Activated CD4-positive, CD25-positive, alpha-beta regulatory T cell (primary cell): Measurements from ENCODE around the gene ORAI2.
"Not testable (repeated sequence)": the region's sequence is repeated elsewhere in the genome, so short reads cannot be mapped to it uniquely, and the experiment has no call there.

Experiments
- DNase-seq, 4 experiments: peaks; one replicate each; lab custom pipeline; 2025; lab: John Stamatoyannopoulos, UW

The ORAI2 gene

DNA sequence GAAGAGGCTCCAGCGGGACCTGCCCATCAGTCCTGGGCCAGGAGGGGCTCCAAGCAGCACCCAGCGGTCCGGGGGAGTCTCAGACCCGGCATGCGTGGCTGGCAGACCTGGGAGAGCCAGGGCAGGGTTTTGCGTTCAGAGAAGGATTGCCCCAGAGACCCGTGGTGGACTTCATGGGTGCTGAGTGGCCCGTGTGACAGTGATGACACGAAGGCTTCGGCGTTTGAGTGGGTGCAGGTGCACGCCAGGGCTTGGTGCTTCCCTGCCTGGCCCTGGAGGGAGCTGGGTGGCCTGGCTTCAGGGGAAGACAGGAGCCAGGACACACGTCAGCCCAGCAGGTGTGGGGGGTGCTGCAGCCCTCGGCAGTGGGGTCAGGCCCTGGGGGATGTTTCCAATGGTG lies 13.9 kb downstream of the ORAI2 start:
- DNase-seq, result no peak

DNA sequence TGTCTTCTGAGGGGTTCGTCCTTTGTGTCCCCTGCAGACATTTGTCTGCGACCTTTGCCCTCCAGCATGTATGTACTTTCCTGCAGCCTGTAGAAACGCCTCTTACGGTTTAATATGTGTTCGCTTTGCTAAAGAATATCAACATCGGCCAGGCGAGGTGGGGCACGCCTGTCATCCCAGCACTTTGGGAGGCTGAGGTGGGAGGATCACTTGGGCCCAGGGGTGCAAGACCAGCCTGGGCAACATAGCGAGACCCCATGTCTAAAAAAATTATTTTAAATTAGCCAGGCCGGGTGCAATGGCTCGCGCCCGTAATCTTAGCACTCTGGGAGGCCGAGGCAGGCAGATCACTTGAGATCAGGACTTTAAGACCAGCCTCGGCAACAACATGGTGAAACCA lies 15.8 kb downstream of the ORAI2 start:
- DNase-seq, result no peak

DNA sequence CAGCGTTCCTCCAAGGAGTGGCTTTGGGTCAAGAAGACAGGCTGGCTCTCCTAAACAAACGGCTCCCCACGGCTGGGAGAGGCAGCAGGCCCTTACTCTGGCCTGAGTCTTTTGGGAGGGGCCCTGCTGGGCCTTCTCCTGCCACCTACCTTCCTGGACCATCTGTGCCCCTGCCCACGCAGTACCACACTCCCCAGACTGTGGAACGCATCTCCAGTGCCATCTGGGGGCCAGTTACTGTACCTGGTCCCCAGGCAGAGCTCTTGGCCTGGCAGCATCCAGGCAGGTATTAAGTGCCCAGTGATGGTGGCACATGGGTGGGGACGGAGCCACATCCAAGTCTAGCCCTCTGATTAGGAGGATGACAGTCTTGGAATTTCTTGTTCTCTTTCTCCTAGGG lies 16.9 kb downstream of the ORAI2 start:
- peak in 1 of 4 experiments; percentile 25 for DNase-seq

DNA sequence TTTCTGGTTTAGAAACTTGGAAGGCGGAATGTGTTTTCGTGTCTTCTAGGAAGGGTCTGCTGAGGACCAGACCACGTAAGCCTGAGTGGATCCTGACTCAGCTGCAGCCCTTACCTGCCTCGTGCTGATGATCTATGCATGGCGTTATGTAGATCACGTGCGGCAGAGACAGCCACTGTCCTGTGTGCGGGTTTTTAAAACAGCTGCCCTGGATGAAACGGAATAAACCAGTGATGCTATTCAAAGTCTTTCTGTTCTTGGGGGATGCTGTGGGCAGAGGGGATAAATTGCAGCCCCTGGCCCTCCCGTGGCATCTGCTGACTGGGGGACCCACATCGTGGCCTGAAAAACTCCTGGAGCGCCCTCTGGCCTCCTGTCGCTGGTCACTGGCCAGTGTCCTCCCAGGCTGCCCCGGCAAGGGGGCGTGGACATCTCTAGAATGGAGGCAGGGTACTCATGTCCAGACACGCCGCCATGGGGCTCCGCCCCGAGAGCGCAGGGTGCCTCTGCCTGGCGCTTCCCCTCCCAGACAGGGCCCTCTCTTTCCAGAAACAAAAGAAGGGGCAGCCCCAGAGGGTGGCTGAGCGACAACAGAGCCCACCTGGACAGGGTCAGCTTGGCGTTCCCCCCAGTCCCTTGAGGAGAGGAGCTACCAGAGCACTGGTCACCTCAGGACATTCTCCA lies 18.1 kb downstream of the ORAI2 start:
- no peak for DNase-seq

DNA sequence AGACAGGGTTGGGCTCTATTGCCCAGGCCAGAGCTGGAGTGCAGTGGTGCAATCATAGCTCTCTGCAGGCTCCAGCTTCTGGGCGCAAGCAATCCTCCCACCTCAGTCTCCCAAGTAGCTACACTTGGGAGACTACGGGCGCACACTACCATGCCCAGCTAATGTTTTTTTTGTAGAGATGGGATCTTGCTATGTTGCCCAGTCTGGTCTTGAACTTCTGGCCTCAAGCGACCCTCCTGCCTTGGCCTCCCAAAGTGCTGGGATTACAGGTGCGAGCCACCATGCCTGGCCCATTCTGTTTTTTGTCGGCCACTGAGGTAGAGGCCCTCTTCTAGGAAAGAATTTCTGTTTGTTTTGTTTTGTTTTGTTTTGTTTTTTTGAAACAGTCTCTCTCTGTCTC lies 19.1 kb downstream of the ORAI2 start:
- DNase-seq, result no peak

DNA sequence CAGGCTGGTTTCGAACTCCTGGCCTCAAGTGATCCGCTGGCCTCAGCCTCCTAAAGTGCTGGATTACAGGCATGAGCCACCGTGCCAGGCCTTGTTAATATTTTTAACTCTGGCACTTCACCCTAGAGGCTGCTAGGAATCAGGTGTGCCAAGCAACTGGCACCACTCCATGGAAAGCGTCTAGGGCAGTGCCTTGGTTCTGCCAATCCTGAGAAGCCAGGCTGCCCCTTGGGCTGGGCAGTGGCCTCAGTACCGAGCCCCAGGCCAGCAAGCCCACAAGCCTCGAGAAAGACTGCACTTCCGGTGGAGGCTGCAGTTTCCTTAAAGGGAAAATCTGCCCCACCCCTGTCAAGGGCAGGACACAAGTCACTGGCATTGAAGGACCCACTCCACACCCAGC lies 19.9 kb downstream of the ORAI2 start:
- DNase-seq, result no peak

DNA sequence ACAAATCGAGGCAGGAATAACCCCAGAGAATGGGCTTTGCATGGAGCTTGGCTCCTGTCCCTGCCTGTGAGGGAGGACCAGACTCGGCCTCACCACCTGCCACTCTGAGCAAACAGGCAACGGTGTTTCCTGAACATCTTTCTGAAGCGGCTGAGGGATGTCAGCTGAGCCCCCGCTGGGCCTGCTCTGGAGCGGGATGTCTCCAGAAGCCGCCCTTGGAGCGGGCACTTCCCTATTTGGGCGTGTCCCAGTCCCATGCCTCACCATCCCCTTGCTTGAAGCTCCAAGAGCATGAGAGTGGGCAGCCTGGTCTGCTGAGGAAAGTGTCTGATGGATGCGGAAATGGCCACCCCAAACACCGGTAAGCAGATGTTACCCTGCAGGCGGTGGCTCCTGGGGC lies 21.1 kb downstream of the ORAI2 start:
- no peak for DNase-seq

DNA sequence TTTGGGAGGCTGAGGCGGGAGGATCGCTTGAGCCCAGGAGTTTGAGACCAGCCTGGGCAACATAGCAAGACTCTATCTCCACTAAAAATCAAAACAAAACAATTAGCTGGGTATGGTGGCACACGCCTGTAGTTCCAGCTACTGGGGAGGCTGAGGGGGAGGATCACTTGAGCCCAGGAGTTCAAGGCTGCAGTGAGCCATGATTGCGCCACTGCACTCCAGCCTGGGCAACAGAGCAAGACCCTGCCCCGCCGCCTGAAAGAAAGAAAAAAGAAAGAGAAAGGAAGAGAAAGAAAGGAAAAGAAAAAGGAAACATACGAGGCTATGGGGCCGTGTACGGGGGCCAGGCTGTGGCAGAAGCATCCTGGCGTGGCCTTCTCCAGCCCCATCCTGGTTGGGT lies 21.6 kb downstream of the ORAI2 start:
- DNase-seq, result not testable (repeated sequence)

DNA sequence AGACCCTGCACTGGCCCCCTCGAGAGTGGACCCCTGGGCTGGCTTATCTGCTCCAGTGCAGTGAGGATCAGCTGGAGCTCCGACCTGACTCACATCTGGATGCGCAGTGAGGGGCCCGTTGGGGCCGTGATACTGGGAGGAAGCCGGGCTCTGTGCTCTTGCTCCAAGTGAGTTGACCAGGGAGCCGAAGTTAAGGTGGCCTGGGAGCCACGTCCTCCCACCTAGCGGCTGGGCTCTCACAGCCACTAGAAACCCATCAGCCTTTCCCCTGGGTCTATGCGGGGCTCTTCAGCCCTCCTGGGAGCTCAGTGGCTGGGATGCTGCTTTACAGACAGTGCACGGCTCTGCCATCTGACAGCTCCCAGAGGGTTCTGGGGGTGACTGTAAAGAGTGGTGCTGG lies 22.2 kb downstream of the ORAI2 start:
- DNase-seq, result no peak

DNA sequence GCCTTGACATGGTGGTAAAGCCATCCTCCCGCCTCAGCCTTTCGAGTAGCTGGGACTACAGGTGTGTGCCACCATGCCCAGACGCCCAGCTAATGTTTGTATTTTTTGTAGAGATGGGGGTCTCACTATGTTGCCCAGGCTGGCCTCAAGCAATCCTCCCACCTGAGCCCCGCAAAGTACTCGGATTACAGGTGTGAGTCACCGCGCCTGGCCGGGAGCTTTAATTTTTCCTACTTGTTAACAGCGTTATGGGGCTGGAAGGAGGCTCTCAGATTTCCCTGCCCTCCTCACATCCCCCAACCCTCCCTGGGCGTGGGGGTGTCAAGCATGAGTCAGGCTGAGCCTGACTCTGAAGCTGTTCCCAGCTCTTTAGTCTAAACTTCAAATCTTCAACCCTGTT lies 23.0 kb downstream of the ORAI2 start:
- no peak for DNase-seq

DNA sequence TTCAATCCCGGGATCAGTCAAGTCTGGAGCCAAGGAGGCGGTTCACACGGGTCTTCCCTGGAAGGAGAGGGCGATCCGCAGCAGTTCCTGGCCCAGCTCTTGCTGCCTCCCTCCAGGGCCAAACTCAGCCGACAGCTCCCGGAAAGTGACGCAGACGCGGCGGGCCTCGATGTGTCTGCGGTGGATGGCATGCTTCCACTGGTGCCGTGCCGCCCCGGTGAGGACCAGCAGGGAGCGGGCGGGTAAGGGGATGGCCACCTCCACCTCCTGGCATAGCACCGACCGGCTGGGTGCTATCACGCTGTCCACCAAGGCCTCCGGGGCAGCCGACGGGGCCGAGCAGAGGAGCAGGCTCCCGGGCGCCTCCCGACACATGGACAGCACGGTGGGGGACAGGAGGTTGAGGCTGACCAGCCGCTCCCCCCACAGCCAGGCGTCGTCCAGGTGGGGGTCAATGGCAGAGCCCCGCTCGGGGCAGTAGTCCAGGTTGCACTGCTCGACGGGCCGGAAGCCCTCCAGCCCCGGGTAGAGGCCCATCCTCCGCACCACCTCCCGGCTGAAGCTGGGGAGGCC lies 24.1 kb downstream of the ORAI2 start:
- no peak for DNase-seq

DNA sequence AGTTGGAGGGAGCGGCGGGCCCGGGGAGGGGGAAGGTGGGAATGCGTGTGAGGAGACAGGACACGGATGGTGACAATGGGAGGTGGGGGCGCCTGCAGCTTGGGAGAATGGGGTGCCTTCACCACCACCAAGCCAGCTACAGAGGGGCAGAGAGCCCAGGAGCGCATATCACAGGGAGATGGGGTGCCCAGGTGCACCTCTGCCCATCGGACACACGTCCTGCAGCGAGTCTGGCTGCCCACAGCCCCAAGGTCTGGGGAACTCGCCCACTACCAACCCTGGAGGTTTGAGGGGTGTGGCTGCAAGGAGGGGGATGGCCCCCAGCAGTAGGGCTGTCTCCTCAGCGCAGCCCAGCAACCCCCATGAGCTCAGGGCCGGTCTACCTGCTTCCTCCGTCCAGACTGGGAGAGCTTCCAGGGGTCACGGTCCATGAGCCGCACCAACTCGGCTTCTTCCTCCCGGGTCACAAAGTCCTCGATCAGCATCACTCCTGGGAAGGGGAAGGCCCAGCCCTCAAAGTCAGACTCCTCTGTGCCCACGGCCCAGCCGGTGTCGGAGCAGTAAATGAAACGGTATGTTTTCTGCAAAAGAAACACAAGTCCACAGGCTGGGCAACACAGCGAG lies 26.0 kb downstream of the ORAI2 start:
- no peak for DNase-seq

DNA sequence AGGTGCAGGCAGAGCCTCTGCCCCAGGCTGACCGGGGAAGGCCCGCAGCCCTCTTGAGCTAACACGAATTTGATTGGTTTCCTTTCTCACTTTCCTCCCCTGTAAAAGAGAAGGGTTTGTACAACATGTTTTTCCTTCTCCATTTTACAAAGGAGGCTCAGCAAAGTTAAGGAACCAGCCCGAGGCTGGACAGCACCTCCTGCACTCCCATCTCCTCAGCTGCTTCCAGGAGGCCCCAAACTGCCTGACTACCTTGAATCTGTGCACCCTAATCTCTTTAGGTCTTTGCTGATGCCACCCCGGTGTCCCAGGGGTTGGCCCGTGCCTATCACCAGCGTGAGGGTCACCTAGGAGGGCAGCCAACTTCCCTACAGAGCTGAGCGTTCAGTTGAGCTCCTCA lies 27.1 kb downstream of the ORAI2 start:
- DNase-seq, result no peak

DNA sequence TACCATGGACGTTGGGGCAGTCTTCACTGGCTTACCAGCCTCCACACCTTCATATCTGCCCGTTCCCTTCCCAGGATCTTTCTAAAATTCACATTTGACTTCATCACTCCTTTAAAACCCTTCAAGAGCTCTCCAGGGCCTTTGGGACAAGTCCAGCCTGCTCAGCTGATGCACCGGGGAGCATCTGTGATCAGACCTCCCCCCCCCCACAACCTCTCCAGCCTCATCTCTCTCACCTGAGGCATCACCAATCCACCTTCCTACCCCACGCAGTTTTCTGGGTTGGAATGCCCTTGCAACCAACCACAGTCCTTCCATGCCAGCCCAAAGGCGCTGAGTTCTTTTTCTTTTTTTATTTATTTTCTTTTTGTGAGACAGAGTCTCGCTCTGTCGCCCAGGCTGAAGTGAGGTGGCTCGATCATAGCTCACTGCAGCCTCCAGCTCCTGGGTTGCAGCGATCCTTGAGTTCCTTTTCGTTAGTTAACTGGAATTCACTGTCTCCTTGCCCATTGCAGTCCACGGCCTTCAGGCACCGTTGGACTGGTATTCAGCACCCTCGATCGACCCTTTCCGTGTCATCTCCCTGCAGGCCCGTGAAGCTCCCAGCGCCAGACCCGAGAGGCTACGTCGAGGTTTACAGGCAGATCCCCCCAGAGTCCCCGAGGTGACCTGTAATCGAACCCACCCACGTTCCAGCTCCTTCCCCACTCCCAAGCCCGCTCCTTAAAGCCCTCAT lies 30.6 kb downstream of the ORAI2 start:
- no peak for DNase-seq

DNA sequence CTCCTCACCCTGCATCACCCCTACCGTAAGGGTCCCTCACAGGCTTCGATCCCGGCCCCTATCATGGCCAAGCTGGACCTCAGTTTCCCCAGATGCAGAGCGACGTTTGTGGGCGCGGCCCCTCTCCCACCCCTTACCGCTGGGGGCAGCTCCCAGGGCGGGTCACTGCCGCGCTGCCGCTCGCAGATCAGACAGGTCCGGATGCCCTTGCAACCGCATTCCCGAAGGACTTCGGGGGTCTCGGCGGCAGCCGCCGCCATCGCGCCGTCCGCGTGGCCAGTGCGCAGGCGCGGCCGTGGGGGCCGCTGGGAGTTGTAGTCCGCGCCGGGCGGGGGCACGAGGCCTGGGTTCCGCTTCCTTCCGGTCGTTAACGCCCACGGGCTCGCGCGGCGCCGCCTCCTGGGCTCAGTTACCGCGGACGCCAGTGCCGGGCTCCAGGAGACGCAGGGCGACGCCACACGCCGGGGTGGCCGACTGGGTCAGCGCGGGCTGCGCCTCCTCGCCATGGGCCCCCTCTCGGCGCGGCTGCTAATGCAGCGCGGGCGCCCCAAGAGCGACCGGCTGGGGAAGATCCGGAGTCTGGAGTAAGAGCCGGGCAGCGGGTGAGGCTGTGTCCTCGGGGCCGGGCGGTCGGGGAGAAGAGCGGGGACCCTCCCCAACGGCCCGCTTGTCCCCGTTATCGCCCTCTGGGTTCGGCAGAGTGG lies 31.4 kb downstream of the ORAI2 start, which contains the start of the genes ALKBH4 and LRWD1:
Gene ALKBH4, minus strand, starts transcription at position 287 of the 704 bp plus-strand sequence. Its CDS starts 27 bp downstream, at position 260.
Gene LRWD1, plus strand, starts transcription at position 408 of the 704 bp plus-strand sequence. Its CDS starts 97 bp downstream, at position 505.
- peak; percentile 89 to 95 (median 91) for DNase-seq

DNA sequence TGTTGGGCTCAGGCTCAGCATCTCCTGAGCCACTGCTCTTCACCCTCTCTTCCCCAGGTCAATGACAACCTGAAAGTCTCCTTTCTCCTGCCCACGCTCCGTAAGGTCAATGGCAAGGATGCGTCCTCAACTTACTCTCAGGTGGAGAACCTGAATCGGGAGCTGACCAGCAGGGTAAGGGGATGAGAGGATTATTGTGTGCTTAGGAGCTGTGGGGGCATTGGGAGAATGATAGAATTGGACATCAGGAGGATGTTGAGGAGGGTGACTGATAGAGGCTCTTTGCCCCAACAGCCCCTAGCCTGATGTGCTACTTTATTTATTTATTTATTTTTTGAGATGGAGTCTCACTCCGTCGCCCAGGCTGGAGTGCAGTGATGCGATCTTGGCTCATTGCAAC lies 32.7 kb downstream of the ORAI2 start:
- DNase-seq, result no peak

DNA sequence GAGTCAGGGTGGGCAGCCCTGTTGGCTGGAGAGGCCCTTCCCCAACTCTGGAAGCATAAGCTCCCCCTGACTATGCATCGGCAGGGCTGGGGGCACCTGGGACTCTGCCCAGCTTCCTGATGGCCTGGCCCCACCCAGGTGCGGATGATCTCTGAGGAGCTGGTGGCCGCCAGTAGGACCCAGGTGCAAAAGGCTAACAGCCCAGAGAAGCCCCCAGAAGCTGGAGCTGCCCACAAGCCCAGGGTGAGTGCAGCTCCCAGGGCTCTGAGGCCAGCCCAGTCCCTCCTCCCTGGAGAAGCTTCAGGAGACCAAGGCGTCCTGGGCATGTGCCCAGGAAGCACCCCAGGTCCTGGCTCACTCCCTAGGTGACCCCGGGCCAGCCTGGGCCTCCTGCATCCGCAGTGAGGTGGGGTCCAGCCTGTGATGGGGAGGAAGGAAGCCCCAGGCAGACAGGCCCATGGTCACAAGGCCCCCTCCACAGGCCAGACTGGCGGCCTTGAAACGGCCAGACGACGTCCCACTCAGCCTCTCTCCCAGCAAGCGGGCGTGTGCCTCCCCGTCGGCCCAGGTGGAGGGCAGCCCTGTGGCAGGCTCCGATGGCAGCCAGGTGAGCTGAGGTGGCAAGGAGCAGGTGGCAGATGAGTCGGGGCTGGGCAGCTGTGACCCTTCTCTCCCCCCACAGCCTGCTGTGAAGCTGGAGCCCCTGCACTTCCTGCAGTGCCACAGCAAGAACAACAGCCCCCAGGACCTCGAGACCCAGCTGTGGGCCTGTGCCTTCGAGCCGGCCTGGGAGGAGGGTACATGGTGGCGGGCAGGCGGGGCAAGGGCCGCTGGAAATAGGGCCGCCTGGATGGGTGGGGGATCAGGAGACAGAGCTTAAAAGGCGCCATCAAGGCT lies 34.5 kb downstream of the ORAI2 start:
- DNase-seq, result no peak

DNA sequence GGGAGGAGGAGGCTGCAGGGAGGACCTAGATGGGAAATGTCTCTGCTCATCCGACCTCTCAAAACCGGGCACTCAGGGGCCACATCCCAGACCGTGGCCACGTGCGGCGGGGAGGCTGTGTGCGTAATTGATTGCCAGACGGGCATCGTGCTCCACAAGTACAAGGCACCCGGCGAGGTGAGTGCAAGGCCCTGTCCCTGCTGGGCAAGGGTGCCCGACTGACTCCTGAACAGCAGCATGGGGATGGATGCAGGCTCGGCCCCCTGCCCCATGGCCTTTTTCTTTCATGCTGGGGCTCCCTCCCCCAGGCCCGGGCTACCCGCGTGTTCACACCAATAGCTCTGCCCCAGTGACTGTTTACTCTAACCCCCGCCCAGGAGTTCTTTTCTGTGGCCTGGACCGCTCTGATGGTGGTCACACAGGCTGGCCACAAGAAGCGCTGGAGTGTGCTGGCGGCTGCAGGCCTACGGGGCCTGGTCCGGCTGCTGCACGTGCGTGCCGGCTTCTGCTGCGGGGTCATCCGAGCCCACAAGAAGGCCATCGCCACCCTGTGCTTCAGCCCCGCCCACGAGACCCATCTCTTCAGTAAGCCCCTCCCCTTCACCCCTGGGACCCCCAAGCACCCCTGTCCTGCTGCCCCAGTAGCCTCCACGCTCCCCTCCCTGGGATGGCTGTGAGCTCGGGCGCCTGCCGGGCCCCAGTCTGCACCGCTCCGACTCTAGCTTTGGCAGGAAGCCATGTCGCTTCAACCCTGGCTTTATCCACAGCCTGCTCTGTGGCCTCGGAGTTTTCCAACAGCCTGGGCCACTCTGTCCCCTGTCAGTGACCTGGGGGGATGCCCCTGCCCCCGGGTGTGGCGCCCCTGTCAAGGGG lies 35.3 kb downstream of the ORAI2 start:
- no peak for DNase-seq

DNA sequence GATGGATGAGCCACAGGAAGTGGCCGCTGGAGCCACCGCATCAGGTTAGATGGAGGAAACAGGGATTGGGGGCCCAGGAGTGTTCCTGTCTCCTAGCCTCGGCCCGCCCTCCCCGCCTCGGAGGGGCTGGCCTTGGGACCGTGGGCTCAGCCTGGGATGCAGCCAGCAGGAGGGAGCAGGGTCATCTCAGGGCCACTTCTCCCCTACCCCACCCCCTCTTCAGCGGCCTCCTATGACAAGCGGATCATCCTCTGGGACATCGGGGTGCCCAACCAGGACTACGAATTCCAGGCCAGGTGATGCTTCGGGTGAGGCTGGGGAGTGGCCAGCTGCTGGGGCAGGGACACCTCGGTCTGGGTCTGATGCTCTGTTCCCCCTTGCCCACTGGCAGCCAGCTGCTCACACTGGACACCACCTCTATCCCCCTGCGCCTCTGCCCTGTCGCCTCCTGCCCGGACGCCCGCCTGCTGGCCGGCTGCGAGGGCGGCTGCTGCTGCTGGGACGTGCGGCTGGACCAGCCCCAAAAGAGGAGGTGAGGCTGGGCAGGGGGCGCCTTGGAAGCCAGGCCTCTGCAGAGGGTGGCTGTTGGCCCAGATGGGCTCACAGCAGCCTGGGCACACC lies 36.1 kb downstream of the ORAI2 start:
- DNase-seq, result no peak
